Activated T-cell treated with anti-CD3 and anti-CD28 coated beads for 24 hours (primary cell): ENCODE measurements around the gene RPL15.

Source experiments
- DNase-seq: peaks from one replicate; pipeline ENCODE4 v3.0.0-alpha.2; 2020; ENCODE audit warnings: low read depth

RPL15 gene

GRCh38 chr3:23961913-23962312 is 45.0 kb downstream of the RPL15 start:
- DNase-seq, result no peak

DNA sequence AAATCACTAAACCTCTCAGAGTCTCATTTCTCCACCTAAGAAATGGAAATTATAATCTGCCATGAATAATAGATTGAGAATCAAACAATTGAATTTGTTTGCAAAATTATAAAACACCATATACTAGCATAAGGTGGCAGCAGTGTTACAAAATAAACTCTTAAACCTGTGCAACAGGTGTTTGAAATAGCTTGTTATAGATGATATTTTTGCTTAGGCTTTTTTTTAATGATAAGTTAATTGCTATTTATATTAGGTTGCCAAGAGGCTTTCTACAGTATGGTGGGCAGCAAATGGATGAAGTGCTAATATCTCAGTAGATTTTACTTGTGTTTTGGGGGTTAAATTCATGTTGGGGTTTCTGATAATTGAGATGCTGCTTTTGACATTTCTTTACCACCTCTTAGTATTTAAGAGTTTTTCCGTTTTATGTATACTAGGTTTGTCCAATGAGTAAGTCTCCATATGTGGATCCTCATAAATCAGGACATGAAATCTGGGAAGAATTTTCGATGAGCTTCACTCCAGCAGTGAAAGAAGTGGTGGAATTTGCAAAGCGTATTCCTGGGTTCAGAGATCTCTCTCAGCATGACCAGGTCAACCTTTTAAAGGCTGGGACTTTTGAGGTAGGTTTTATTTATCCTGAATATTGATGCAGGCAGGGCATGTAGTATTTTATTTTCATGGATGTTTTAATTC is 47.8 kb downstream of the RPL15 start:
- DNase-seq, result no peak

DNA sequence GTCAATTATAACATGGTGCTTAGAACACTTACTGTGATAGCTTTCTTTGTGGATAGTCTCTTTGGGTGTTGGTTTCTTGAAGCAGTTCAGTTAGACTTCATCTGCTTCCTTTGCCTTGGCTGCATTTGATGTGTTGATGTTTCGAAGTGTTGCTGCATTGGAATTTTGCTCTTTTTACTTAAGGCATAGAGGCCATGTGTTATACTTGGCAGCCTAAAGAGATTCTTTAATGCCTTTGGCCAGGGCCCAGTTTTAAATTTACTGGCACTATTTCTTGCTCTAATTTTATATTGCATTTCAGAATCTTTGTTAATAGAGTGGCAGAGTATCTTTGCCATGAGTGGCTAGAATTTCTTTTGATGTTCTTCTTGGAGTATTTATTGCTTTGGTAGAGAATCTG is 49.4 kb downstream of the RPL15 start:
- DNase-seq, result no peak

GRCh38 chr3:23968463-23969184 is 51.7 kb downstream of the RPL15 start:
- no peak for DNase-seq

DNA sequence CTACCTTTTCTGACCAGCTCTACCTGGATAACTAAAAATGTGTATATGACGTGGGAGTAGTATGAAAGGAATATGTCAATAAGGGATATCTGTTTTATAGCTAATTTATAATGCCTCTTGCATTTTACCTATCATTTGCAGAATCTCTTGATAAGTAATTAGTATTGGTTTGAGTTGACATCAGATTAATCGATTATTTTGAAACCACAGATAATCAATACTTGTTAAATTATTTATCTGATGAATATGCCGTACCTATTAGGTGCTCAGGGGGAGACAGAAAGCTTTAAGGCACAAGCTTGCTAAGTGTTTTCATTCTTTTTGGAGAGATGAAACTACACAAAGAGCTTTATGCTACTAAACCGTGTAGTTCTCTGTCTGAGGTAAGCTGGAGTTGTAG is 52.5 kb downstream of the RPL15 start:
- no peak for DNase-seq
